Ammon's horn (tissue), 1 donor: ENCODE data around the gene SPDYE1.
"Not testable (repeated sequence)": the region's sequence is repeated elsewhere in the genome, so short reads cannot be mapped to it uniquely, and the experiment has no call there.

ENCODE experiments used
- DNase-seq: peaks from one replicate; pipeline ENCODE4 v3.0.0-alpha.2; 2016; ENCODE audit warnings: low spot score

Gene SPDYE1

GRCh38 chr7:43992896-43993295 is 4.8 kb upstream of the SPDYE1 start:
- not testable (repeated sequence) for DNase-seq

DNA sequence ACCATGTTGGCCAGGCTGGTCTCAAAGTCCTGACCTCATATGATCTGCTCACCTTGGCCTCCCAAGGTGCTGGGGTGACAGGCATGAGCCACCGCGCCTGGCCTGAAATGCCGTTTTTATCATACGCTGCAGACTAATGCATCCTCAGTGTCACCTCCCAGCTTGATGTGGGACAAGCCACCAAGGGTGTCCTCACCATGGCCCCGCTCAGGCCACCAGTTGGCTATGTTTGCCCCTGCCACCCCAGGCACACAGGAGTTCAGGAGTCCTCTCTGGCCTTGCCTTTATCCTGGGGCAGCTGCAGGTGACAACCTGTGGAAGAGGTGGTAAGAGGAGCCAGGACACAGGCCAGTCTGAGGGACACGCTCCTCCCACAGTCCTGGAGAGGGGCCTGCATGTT is 3.0 kb upstream of the SPDYE1 start:
- not testable (repeated sequence) for DNase-seq

DNA sequence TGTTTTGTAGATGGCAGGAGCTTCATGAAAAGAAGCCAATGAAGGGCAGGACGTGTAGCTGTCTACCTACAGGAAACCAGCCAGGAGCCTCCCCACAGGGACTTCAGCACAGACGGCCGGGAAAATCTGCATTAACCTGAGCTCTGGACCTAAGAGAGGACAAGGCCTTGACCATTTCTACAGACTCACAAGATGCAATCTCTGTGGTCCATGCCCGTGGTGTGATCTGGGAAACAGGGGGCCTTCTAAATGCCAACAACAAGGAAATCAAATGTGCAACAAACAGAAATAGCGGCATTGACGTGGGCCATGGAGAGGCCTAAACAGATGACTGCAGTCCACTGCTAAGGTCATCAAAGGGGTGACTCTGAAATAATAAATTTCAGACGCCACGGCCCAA is 14.4 kb downstream of the SPDYE1 start:
- not testable (repeated sequence) for DNase-seq

- peak; percentile 13 for DNase-seq
Measured at GRCh38 chr7:44015090-44015489, 17.4 kb downstream of the SPDYE1 start.

DNA sequence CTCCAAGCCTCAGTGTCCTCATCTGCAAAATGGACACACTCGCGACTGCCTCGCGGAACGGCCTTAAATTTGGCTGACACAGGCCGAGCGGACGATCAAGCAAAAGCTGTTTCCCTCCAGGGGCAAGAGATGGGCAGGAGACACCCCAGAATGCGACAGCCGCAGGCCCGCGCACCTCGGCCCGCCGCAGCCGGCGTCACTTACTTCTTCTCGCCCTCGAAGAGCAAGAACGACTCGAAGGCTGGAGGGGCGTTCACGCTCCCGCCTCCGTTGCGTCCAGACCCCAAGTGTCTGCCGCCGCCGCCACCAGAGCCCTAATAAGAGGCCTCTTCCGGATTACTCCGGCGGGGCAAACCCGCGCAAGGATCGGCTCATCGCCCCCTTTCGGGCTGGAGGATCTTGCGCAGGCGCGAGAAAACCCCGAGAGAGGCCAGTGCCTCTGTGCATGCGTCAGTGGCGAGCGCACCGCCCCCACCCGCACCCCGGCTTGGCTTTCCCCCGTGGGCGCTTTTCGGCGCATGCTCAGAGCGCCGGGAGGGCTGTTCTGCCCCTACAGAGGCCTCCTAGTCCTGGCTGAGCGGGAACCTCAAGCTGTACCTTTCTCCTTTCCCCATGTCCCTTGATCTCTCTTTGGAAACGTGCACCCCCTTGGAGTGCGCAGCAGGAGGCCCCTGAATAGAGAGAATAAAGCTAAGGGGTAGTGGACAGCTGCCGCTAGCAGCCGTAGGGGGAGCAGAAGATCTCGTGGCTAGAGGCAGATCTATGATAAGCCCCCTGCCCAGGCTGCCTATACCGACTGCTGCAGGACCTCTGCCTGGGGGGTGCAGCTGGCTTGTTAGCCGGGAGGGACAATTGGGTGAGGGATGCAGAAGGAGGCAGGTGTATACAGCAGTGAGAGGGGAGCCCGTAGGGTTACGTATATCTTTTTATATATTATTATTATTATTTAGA is 21.4 kb downstream of the SPDYE1 start:
- peak; percentile 96 for DNase-seq

DNA sequence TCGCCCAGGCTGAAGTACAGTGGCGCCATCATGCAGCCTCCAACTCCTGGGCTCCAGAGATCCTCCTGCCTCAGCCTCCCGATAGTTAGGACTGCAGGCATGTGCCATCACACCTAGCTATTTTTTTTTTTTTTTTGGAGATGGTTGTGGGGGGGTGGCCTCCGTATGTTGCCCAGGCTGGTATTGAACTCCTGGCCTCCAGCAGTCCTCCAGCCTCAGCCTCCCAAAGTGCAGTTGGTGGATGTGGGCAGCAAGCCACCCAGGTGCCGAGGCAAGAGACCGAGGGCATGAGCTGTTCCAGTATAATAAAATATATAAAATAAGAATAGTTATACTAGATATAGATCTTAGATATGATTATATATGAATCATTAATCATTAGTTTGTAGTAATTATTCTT is 22.1 kb downstream of the SPDYE1 start:
- DNase-seq, result not testable (repeated sequence)

DNA sequence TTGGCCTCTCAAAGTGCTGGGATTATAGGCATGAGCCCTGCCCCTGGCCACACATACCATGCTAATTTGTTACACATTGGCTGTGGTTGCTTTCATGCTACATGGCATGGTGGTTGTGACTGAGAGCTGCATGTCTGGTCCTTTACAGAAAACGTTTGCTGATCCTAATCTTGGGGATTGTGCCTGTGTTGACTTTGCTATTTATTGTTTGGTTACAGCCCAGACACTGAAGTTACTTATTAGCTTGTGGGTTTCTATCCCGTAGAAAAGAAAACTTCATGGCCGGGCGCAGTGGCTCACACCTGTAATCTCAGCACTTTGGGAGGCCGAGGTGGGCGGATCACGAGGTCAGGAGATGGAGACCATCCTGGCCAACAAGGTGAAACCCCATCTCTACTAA is 24.4 kb downstream of the SPDYE1 start:
- not testable (repeated sequence) for DNase-seq

- not testable (repeated sequence) for DNase-seq
Measured at GRCh38 chr7:44022796-44023467, 25.2 kb downstream of the SPDYE1 start.

DNA sequence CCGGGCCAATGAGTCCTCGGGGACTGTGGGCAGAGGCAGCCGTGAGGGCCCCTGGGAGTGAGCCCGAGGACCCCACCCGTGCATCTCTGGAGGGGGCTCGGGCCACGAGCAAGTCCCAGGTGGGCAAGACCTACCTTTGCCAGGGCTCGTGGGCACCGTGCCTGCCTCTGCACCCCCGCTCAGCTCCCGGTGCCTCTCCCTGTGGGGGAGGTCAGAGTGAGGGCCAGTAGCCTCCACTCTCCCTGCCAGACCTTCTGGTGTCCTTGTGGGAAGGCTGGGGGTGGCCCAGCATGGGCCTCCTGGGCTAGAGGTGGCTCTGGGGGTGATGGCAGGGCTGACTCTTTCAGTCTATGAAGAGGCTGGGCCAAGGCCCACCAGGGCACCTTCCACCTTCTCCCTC is 31.7 kb downstream of the SPDYE1 start:
- DNase-seq, result not testable (repeated sequence)

DNA sequence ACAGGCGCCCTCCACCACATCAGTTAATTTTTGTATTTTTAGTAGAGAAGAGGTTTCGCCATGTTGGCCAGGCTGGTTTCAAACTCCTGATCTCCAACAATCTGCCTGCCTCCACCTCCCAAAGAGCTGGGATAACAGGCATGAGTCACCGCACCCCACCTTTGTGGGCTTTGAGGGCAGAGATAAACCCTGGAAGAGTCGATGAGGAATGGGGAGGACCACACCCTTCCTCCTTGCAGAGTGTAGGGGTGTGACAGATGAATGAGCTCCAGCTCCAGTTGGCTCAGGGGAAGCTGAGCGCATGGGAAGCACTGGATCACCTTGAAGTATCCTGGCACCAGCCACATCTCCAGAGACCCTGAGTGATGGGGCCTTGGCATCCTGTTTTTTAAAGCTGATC is 32.3 kb downstream of the SPDYE1 start:
- DNase-seq, result not testable (repeated sequence)

DNA sequence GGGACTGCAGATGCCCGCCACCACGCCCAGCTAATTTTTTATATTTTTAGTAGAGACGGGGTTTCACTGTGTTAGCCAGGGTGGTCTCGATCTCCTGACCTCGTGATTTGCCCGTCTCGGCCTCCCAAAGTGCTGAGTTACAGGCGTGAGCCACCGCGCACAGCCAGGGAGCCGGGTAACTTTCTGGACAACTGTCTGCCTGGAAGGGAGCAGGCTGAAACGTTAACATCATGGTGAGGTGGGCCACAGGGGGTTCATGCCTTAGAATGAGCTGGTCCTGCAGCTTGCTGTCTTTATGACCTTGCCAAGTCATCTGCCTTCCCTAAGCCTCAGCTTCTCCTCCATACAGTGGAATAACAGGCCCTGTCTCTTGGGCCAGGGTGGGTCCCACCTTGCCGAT is 33.6 kb downstream of the SPDYE1 start:
- not testable (repeated sequence) for DNase-seq

- DNase-seq, result not testable (repeated sequence)
Measured at GRCh38 chr7:44032031-44032430, 34.3 kb downstream of the SPDYE1 start.

DNA sequence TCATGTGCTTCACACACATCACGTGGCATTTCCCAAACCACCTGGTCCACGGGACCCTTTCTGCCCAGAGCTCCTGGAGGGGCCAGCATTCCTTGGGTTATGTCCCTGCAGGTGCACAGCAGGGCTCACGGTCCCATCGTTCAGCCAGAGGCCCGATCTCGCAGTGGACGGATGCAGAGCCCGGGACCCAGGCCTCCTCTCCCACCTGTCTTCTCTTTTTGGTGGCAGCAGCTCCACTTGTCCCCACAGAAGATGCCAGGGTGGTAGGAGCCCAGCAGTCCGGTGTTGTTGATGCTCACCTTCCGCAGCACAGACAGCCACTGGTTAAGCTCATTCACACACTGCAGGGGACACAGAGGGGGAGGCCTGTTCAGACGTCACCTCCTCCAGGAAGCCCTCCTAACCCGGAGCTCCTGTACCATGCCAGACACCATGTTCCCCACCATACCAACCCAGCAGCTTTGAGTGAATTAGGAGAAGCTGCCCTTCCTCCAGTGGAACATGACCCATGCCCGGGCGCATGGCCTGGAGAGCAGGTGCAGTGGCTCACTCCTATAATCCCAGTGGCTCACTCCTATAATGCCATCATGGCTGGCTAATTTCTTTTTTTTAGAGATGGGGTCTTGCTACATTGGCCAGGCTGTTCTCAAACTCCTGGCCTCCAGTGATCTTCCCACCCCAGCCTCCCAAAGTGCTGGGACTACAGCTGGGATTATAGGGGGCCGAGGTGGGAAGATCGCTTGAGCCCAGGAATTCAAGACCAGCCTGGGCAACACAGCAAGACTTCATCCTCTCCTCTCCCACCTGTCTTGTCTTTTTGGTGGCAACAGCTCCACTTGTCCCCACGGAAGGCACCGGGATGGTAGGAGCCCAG is 36.5 kb downstream of the SPDYE1 start:
- DNase-seq, result not testable (repeated sequence)

GRCh38 chr7:44036364-44036763 is 38.7 kb downstream of the SPDYE1 start:
- not testable (repeated sequence) for DNase-seq

- not testable (repeated sequence) for DNase-seq
Measured at GRCh38 chr7:44037951-44038350, 40.3 kb downstream of the SPDYE1 start.

GRCh38 chr7:44038553-44038952 is 40.9 kb downstream of the SPDYE1 start:
- not testable (repeated sequence) for DNase-seq

DNA sequence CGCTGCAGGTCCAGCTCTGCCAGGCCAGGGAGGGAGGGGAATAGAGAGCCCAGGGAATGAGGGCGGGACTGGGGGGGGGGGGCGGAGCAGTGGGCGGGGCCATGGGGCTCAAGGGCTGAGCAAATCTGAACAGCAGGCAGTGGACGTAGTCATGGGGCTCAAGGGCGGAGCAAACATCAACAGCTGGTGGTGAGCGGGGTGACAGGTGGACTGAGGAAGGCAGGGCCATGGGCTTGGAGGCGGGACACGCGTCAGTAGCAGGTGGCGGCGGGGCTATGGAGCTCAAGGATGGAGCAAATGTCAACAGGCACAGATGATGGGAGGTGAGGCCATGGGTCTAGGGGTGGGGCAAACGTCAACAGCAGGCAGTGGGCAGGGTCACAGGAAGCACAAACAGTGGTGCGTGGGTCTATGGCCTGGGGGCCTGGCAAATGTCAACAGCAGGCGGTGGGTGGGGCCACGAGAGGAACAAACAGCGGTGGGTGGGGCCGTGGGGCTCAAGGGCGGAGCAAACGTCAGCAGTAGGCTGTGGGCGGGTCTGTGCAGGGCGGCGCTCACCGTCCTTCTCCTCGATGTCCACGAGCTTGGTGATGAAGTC is 41.4 kb downstream of the SPDYE1 start:
- DNase-seq, result peak; percentile 93

GRCh38 chr7:44039800-44040492 is 42.2 kb downstream of the SPDYE1 start:
- not testable (repeated sequence) for DNase-seq

DNA sequence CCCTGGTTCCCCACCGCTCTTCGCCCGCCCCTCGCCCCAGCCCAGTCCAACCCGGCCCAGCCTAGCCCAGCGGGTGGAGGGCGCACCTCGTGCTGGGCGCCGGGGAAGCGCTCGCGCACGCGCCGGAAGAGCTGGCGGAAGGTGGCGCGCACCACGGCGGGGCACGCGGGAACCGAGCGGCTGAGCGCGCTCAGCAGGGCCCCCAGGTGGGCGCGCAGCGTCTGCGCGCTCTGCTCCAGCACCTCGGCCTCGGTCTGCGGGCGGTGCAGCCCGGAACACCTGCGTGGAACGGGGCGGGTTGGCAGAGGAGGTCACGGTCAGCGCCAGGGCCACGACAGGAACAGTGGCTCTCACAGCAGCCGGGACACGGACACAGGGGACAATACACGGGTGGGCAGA is 42.8 kb downstream of the SPDYE1 start:
- DNase-seq, result not testable (repeated sequence)

DNA sequence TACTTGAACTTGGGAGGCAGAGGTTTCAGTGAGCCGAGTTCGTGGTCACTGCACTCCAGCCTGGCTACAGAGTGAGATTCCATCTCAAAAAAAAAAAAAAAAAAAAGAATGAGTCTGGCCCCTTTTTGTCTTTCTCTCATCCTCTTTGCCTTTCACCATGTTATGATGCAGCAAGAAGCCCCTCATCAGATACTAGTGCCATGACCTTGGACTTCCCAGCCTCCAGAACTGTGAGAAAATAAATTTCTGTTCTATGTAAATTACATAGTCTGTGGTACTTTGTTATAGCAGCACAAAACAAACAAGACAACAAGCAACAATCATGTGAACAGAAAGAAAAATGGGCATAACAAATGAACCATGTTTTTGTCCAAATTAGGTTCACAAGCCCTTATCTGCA is 44.5 kb downstream of the SPDYE1 start:
- no peak for DNase-seq

DNA sequence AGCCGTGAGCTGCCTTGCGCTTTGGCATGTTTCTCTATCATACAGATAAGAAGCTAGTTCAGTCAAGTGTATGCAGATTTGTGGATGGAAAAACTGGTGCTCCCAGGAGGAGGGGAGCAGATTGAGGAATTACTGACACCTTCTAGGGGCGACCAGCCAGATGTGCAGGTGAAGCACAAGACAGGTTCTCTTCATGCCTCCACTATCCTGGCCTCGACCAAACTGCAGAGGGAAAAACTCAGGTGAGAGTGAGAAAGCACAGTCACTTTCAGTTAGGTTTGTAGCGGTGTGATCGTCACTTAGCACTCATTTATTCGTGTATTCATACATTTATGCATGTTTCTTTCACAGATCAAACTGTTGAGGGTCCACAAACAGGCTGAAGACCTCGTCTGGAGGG is 46.2 kb downstream of the SPDYE1 start:
- DNase-seq, result no peak
